A549 (cell line): ENCODE results near the gene MFSD2B.

ENCODE experiments used
- CTCF ChIP-seq: fragments of >200 bp; sonication (Bioruptor Twin); formaldehyde crosslinking; IDR thresholded peaks from 3 replicates; pipeline ENCODE4 v1.5.1; 2016
- TF ChIP-seq, protein P1 (sequence below): fragments of 250-450 bp; sonication (Bioruptor Pico); IDR thresholded peaks from 2 replicates; pipeline ENCODE4 v1.5.0; 2021; ENCODE audit warnings: mild to moderate bottlenecking, moderate library complexity, borderline replicate concordance

DNA sequence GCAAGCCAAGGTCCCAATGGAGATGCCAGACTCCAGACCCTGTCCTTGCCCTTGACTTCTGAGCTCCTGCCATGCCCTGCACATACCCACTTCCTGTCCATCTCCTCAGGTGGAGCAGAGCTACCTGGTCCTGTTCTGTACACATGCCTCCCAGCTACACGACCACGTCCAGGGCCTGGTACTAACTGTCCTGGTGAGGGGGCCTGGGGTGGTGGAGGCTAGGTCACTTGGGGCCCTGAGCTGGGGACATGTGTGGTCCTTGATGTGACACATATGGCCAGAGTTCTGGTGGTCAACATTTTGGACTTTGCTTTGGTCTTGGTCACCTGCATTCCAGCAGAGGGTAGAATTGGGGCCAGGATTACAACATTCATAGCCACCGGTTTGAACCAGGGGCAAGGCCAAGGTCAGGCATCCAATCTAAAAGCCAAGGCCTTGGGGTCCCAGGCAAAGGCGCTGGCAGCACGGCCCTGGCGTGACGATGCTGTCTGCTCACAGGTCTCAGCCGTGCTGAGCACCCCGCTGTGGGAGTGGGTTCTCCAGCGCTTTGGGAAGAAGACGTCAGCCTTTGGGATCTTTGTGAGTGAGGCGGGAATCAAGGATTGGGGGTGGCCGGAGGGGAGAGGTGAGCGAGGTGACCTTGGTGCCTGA lies 12.6 kb downstream of the MFSD2B start:
- TF ChIP-seq, protein P1, sequence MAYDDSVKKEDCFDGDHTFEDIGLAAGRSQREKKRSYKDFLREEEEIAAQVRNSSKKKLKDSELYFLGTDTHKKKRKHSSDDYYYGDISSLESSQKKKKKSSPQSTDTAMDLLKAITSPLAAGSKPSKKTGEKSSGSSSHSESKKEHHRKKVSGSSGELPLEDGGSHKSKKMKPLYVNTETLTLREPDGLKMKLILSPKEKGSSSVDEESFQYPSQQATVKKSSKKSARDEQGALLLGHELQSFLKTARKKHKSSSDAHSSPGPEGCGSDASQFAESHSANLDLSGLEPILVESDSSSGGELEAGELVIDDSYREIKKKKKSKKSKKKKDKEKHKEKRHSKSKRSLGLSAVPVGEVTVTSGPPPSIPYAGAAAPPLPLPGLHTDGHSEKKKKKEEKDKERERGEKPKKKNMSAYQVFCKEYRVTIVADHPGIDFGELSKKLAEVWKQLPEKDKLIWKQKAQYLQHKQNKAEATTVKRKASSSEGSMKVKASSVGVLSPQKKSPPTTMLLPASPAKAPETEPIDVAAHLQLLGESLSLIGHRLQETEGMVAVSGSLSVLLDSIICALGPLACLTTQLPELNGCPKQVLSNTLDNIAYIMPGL: no peak
- TF ChIP-seq CTCF: no peak
